Stimulated activated CD8-positive, alpha-beta memory T cell treated with anti-CD3 and anti-CD28 coated beads, Interleukin-7, amount 100 ng/mL, for 1 hour (primary cell): ENCODE data around the gene UBE2M.
"Not testable (repeated sequence)": the region's sequence is repeated elsewhere in the genome, so short reads cannot be mapped to it uniquely, and the experiment has no call there.

Experiments
- DNase-seq, 2 donors: peaks; one replicate each; pipeline ENCODE4 v3.0.0-alpha.2; 2020; ENCODE audit warnings: low read depth in 2 of 2

UBE2M gene

GRCh38 chr19:58513213-58513693, 45.2 kb downstream of the UBE2M start:
- no peak for DNase-seq

GRCh38 chr19:58511353-58512208, 46.8 kb downstream of the UBE2M start, which contains the start of gene SLC27A5:
SLC27A5 (minus strand) TSS chr19:58511992; CDS start chr19:58511955, 37 bp downstream.
- no peak for DNase-seq

- DNase-seq = no peak
These were observed 48.1 kb downstream of the UBE2M start for GRCh38 chr19:58510084-58510862.

- no peak for DNase-seq
These were observed 48.7 kb downstream of the UBE2M start for GRCh38 chr19:58509731-58510083.

- DNase-seq = not testable (repeated sequence)
These were observed 50.7 kb downstream of the UBE2M start for GRCh38 chr19:58507602-58508223.
